Lower lobe of right lung (tissue), 2 donors: Measurements from ENCODE around the gene PRKG1. TPM values are rescaled to one million over a fixed set of nuclear protein-coding genes. Genes with fewer than 3 reads are reported as not detected.

ENCODE experiments used
- ATAC-seq, 2 donors: fragments of 200-7000 bp; cut with Tn5 transposase; one replicate each; pipeline ENCODE4 v1.9.1; 2020 to 2022; ENCODE audit warnings: mild to moderate bottlenecking in 2 of 2, moderate library complexity in 2 of 2
- DNase-seq: peaks from one replicate; pipeline ENCODE4 v3.0.0-alpha.2; 2020
- H3K27ac ChIP-seq: fragments of 200-600 bp; one replicate; pipeline ENCODE4 v1.8.0; 2022
- H3K27me3 ChIP-seq: fragments of 200-600 bp; one replicate; pipeline ENCODE4 v1.8.0; 2022; ENCODE audit warnings: low read depth
- H3K36me3 ChIP-seq: fragments of 200-600 bp; one replicate; pipeline ENCODE4 v1.8.0; 2022; ENCODE audit warnings: mild to moderate bottlenecking
- H3K4me1 ChIP-seq: fragments of 200-600 bp; one replicate; pipeline ENCODE4 v1.8.0; 2022
- H3K4me3 ChIP-seq: fragments of 200-600 bp; one replicate; pipeline ENCODE4 v1.8.0; 2022; ENCODE audit warnings: mild to moderate bottlenecking
- H3K9me3 ChIP-seq: fragments of 200-600 bp; one replicate; pipeline ENCODE4 v1.8.0; 2022
- CTCF ChIP-seq: fragments of 200-600 bp; IDR thresholded peaks from one replicate; pipeline ENCODE4 v1.8.0; 2022; ENCODE audit warnings: antibody characterized with exemption, mild to moderate bottlenecking
- intact Hi-C: fragments of 100-400 bp; cut with DNase I; formaldehyde crosslinking; loops from one replicate; pipeline ENCODE4 v1.11.0; 2022
- total RNA-seq: library from RNA; stranded (reverse); fragmentation: NEBNext Ultra II Directional; extraction: Animal tissue kit (Norgen Biotek cat#: 25700); gene quantifications from one replicate; pipeline ENCODE4 v1.2.1, GENCODE V29; 2021
- donor health status: DM: no; HTN: yes; CAD: no; lungs with severe emphysema.

The PRKG1 gene
- total RNA-seq, 1 donor from 2014 or later = 23.6 TPM

GRCh38 chr10:51700228-51700817, 626.0 kb downstream of the PRKG1 start:
- no peaks in the 10 kb centered on the region for H3K27me3 ChIP-seq
- peak; percentile 14 to 80 for ATAC-seq
- H3K27ac ChIP-seq = peak overlapping the region; percentile 97
- DNase-seq = no peak
- H3K4me3 ChIP-seq = peak overlapping the region; percentile 81
- intact Hi-C loops = no loop called here
- H3K36me3 ChIP-seq = no peaks in the 10 kb centered on the region
- no peaks in the 10 kb centered on the region for H3K9me3 ChIP-seq
- TF ChIP-seq CTCF = no peak
- peaks cover 37% of the 10 kb centered on the region for H3K4me1 ChIP-seq

- Histone ChIP-seq H3K36me3 (no peaks in the 10 kb centered on the region), H3K9me3 (no peaks in the 10 kb centered on the region), H3K4me3 (no peak overlapping the region), H3K27me3 (no peaks in the 10 kb centered on the region), H3K4me1 (no peaks in the 10 kb centered on the region), H3K27ac (no peak overlapping the region)
- no peak for ATAC-seq
- intact Hi-C loops = no loop called here
- no peak for TF ChIP-seq CTCF
- no peak for DNase-seq
These were observed 631.5 kb downstream of the PRKG1 start for GRCh38 chr10:51705774-51706173.

- H3K27ac ChIP-seq = no peak overlapping the region
These were observed 631.9 kb downstream of the PRKG1 start for GRCh38 chr10:51706225-51706624.

GRCh38 chr10:51707392-51707791, 633.1 kb downstream of the PRKG1 start:
- intact Hi-C loops = no loop called here
- Histone ChIP-seq H3K36me3 (no peaks in the 10 kb centered on the region), H3K9me3 (no peaks in the 10 kb centered on the region), H3K27ac (no peak overlapping the region), H3K4me3 (no peak overlapping the region), H3K4me1 (no peaks in the 10 kb centered on the region), H3K27me3 (no peaks in the 10 kb centered on the region)
- DNase-seq = no peak
- TF ChIP-seq CTCF = no peak
- ATAC-seq = no peak

More at GRCh38 chr10:51706225-51706624, 631.9 kb downstream of the PRKG1 start:
- peak in 1 of 2 donors; percentile 52 for ATAC-seq
- Histone ChIP-seq H3K4me3 (no peak overlapping the region), H3K27me3 (no peaks in the 10 kb centered on the region), H3K9me3 (no peaks in the 10 kb centered on the region), H3K36me3 (no peaks in the 10 kb centered on the region), H3K4me1 (no peaks in the 10 kb centered on the region)
- DNase-seq = no peak
- intact Hi-C loops = no loop called here
- no peak for TF ChIP-seq CTCF

GRCh38 chr10:51707821-51708424, 633.6 kb downstream of the PRKG1 start:
- H3K4me3 ChIP-seq = no peak overlapping the region
- no peak for TF ChIP-seq CTCF
- H3K4me1 ChIP-seq = no peaks in the 10 kb centered on the region
- intact Hi-C loops = no loop called here
- DNase-seq (no peak), ATAC-seq (no peak)
- H3K36me3 ChIP-seq = no peaks in the 10 kb centered on the region
- H3K27me3 ChIP-seq = no peaks in the 10 kb centered on the region
- no peak overlapping the region for H3K27ac ChIP-seq
- no peaks in the 10 kb centered on the region for H3K9me3 ChIP-seq
